ENCODE measurements around the gene PALD1.

PALD1 gene

DNA sequence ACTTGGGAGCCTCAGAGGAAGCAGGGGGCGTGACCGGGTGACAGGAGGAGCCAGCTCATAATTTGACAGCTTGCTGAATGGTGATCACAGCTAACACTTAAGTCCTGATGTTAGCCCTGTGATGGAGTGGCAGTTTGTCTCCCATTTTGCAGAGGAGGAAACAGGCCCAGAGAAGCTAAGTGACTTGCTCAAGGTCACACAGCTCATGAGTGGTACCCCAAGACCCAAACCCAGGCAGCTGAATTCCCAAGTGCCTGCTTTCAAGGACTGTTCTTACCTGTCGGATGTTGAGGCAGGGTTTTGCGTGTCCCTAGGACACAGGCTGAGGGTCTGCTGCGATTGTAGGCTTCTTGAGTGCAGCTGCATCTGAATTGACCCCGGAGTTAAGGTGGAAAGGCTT is 51.7 kb downstream of the PALD1 start:
- H3K4me3 ChIP-seq = no peak overlapping the region
- no peak overlapping the region for H3K27ac ChIP-seq
- TF ChIP-seq, protein P1, sequence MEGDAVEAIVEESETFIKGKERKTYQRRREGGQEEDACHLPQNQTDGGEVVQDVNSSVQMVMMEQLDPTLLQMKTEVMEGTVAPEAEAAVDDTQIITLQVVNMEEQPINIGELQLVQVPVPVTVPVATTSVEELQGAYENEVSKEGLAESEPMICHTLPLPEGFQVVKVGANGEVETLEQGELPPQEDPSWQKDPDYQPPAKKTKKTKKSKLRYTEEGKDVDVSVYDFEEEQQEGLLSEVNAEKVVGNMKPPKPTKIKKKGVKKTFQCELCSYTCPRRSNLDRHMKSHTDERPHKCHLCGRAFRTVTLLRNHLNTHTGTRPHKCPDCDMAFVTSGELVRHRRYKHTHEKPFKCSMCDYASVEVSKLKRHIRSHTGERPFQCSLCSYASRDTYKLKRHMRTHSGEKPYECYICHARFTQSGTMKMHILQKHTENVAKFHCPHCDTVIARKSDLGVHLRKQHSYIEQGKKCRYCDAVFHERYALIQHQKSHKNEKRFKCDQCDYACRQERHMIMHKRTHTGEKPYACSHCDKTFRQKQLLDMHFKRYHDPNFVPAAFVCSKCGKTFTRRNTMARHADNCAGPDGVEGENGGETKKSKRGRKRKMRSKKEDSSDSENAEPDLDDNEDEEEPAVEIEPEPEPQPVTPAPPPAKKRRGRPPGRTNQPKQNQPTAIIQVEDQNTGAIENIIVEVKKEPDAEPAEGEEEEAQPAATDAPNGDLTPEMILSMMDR (IDR thresholded peaks at IDR 0.05) = no peak
- no peak for DNase-seq (ENCODE audit: low spot score)

DNA sequence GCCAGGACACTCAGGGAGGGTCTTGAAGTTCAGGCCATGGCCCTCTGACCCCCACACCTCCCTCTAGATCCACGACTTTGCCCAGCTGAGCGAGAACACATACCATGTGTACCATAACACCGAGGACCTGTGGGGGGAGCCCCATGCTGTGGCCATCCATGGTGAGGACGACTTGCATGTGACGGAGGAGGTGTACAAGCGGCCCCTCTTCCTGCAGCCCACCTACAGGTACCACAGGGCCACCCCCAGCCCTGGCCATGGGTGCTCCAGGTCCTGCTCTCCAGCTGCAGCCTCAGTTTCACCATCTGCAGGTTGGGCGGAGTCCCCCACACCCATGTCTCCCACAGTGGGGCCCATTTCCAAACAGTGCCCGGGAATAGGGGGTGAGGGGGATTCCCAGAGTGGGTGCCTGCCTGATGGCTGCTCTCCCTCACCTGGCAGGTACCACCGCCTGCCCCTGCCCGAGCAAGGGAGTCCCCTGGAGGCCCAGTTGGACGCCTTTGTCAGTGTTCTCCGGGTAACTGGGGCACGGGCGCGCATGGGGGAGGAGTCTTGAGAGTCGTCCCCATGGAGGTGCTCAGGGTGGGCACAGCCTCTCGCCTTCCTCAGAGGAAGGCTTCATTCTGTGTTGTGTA is 54.1 kb downstream of the PALD1 start:
- TF ChIP-seq, protein P1 (IDR thresholded peaks at IDR 0.05) = no peak
- H3K4me3 ChIP-seq = no peak overlapping the region
- DNase-seq (ENCODE audit: low spot score) = no peak
- H3K27ac ChIP-seq = no peak overlapping the region

DNA sequence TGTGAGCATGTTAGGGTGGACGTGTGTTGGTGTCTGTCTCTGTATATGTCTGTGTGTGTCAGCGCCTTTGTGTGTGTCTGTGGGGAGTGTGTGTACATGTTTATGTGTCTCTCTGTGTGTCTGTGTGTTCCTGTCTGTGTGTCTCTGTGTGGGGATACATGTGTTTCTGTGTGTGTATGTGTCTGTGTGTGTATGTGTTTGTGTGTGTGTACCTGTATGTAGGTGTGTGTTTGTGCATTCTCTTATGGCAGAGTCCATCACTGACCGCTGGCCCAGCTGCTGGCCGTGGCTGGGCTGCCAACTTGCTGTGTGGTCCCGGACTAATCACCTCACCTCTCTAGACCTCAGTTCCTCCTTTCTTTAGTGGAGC is 54.6 kb downstream of the PALD1 start:
- Histone ChIP-seq H3K27ac (no peak overlapping the region), H3K4me3 (no peak overlapping the region)
- TF ChIP-seq, protein P1 (IDR thresholded peaks at IDR 0.05) = no peak
- no peak for DNase-seq (ENCODE audit: low spot score)

DNA sequence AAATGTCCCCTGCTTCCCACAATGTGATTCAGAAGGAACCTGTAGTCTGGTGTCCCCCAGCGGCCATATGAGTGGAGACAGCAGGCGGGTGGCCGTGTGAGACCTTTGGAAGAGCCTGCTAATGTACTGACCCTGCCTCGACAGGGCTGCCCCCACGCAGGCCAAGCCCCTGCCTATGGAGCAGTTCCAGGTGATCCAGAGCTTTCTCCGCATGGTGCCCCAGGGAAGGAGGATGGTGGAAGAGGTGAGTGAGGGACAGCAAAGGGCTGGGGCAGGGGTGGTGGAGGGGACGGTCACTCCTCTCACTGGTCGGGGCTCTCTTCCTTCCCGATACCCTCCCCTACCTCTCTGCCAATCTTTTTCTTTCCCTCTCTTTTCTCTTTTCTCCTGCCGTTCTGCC is 55.7 kb downstream of the PALD1 start:
- Histone ChIP-seq H3K27ac (no peak overlapping the region), H3K4me3 (no peak overlapping the region)
- DNase-seq (ENCODE audit: low spot score) = no peak
- TF ChIP-seq, protein P1 (IDR thresholded peaks at IDR 0.05) = no peak

DNA sequence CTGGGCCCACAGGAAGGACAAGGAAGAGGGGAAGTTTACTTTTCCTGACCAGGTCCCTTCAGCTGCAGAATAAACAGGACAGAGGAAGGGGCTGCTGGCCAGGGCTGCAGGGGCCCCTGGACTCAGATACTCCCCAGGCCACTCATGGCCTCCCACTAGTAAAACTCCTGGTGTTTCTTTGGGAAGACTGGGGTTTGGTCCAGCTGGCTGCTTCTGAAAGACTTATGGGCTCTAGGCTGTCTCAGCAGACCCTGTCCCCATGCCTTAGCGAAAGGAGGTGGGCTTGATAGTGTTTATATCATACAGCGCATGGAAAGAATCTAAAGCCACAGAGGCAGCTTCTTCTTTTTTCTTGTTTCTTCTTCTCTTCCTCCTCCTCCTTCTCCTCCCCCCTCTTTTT is 56.4 kb downstream of the PALD1 start:
- TF ChIP-seq, protein P1 (IDR thresholded peaks at IDR 0.05) = no peak
- no peak overlapping the region for H3K27ac ChIP-seq
- H3K4me3 ChIP-seq = no peak overlapping the region
- no peak for DNase-seq (ENCODE audit: low spot score)

DNA sequence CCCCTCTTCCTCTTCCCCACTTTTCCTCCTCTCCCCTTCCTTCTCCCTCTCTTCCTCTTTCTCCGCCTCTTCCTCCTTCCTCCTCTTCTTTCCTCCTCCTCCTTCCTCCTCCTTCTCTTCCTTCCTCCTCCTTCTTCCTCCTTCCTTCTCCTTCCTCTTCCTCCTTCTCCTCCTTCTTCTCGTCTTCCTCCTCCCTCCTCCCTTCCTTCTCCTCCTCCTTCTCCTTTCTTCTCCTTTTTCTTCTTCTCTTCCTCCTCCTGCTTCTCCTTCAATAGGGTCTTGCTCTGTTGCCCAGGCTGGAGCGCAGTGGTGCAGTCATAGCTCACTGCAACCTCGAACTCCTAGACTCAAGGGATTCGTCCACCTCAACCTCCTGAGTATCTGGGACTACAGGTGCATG is 56.9 kb downstream of the PALD1 start:
- DNase-seq (ENCODE audit: low spot score) = no peak
- TF ChIP-seq, protein P1 (IDR thresholded peaks at IDR 0.05) = no peak
- Histone ChIP-seq H3K4me3 (no peak overlapping the region), H3K27ac (no peak overlapping the region)

DNA sequence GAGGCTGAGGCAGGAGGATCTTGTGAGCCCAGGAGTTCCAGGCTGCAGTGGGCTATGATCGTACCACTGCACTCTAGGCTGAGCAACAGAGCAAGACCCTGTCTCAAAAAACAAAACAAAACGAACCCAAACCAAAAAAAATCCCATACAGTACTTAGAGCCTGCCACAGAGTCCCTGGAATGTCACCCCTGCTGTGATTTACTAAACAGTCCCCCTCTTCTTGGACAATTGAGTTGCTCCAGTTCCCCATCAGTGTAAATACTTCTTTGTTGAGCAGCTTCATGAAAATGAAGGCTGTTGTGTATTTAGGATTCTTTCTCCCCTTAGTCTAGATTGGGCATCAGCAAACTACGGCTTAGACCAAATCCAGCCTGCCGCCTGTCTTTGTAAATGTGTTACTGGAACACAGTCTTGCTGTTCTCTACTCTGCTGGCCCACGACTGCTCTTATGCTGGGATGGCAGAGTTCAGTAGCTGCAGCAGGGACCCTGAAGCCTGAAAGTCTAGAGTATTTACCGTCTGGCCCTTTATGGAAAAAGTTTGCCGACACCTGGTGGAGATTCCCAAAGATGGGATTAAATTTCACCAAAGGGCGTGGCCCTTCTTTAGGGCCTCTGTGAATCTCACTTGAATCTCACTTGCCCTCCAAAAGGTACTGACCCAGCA is 57.8 kb downstream of the PALD1 start:
- Histone ChIP-seq H3K4me3 (no peak overlapping the region), H3K27ac (no peak overlapping the region)
- TF ChIP-seq, protein P1 (IDR thresholded peaks at IDR 0.05) = no peak
- DNase-seq (ENCODE audit: low spot score) = no peak

Measured in coronary artery (tissue), 2 donors.